ENCODE results near the gene TFAP2A. TPM values are rescaled to one million over a fixed set of nuclear protein-coding genes. Genes with fewer than 3 reads are reported as not detected.

The TFAP2A gene
- total RNA-seq, 1 experiment from 2014 or later: 0.34 TPM

DNA sequence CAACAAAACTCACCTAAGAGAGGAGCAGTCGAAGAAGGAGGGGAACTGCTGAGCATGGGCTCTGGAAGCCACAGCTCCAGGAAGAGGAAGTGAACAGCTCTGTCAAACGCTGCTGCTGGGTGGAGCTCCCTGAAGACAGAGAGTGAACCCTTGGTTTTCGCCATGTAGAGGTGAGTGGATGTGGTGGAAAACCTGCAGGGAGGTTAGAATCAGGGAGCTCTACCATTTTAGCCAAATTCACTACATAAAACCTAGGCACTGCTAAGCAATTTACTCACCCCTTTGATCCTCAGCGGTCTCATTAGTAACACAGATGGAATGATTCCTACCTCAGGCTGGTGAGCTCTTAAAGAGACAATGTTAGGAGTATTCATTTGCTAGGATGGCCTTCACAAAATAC, 19.4 kb upstream of the TFAP2A start:
- peak; percentile 76 for DNase-seq
- peak overlapping the region; percentile 89 for H2AFZ ChIP-seq (ENCODE audit: low read length)
- H3K27ac ChIP-seq (ENCODE audit: low read length): no peak overlapping the region
- H4K20me1 ChIP-seq (ENCODE audit: insufficient read depth, low read depth, low read length): no peaks in the 10 kb centered on the region
- peak overlapping the region; percentile 45; the same call in 1 of the 2 replicates for H3K4me3 ChIP-seq (ENCODE audit: low read length)
- no peaks in the 10 kb centered on the region for H3K9me2 ChIP-seq (replicated peaks; ENCODE audit: insufficient read depth, low read length)
- peaks cover 24% of the 10 kb centered on the region for H3K4me1 ChIP-seq (ENCODE audit: low read length)
- H3K4me2 ChIP-seq (ENCODE audit: low read depth, low read length, poor library complexity, severe bottlenecking): peak overlapping the region; percentile 63
- H3K36me3 ChIP-seq (ENCODE audit: insufficient read depth, low read length): no peaks in the 10 kb centered on the region
- H3K9ac ChIP-seq (ENCODE audit: low read length): peak overlapping the region; percentile 44
- H3K9me3 ChIP-seq (ENCODE audit: low read length): no peaks in the 10 kb centered on the region
- H3K79me2 ChIP-seq (ENCODE audit: low read length): no peaks in the 10 kb centered on the region
- no peaks in the 10 kb centered on the region for H3K27me3 ChIP-seq (ENCODE audit: low read length)

- Histone ChIP-seq H3K4me1 (ENCODE audit: low read length) (peaks cover 24% of the 10 kb centered on the region), H3K79me2 (ENCODE audit: low read length) (no peaks in the 10 kb centered on the region), H3K9ac (ENCODE audit: low read length) (no peak overlapping the region), H3K27ac (ENCODE audit: low read length) (no peak overlapping the region), H3K36me3 (ENCODE audit: insufficient read depth, low read length) (no peaks in the 10 kb centered on the region), H3K9me2 (replicated peaks; ENCODE audit: insufficient read depth, low read length) (no peaks in the 10 kb centered on the region), H3K4me2 (ENCODE audit: low read depth, low read length, poor library complexity, severe bottlenecking) (no peak overlapping the region), H4K20me1 (ENCODE audit: insufficient read depth, low read depth, low read length) (no peaks in the 10 kb centered on the region), H3K4me3 (ENCODE audit: low read length) (no peak overlapping the region), H2AFZ (ENCODE audit: low read length) (no peak overlapping the region), H3K9me3 (ENCODE audit: low read length) (no peaks in the 10 kb centered on the region), H3K27me3 (ENCODE audit: low read length) (no peaks in the 10 kb centered on the region)
- DNase-seq: no peak
Measured at GRCh38 chr6:10433322-10433721, 18.4 kb upstream of the TFAP2A start.

- peak overlapping the region; percentile 37; the same call in 1 of the 2 replicates for H2AFZ ChIP-seq (ENCODE audit: low read length)
- H3K9ac ChIP-seq (ENCODE audit: low read length): no peak overlapping the region
- H4K20me1 ChIP-seq (ENCODE audit: insufficient read depth, low read depth, low read length): no peaks in the 10 kb centered on the region
- H3K79me2 ChIP-seq (ENCODE audit: low read length): no peaks in the 10 kb centered on the region
- no peaks in the 10 kb centered on the region for H3K9me3 ChIP-seq (ENCODE audit: low read length)
- H3K27me3 ChIP-seq (ENCODE audit: low read length): no peaks in the 10 kb centered on the region
- H3K4me1 ChIP-seq (ENCODE audit: low read length): peaks cover 28% of the 10 kb centered on the region
- no peak overlapping the region for H3K27ac ChIP-seq (ENCODE audit: low read length)
- no peak overlapping the region for H3K4me2 ChIP-seq (ENCODE audit: low read depth, low read length, poor library complexity, severe bottlenecking)
- DNase-seq: no peak
- H3K4me3 ChIP-seq (ENCODE audit: low read length): no peak overlapping the region
- H3K36me3 ChIP-seq (ENCODE audit: insufficient read depth, low read length): no peaks in the 10 kb centered on the region
- no peaks in the 10 kb centered on the region for H3K9me2 ChIP-seq (replicated peaks; ENCODE audit: insufficient read depth, low read length)
Measured at GRCh38 chr6:10431423-10432164, 16.7 kb upstream of the TFAP2A start.

DNA sequence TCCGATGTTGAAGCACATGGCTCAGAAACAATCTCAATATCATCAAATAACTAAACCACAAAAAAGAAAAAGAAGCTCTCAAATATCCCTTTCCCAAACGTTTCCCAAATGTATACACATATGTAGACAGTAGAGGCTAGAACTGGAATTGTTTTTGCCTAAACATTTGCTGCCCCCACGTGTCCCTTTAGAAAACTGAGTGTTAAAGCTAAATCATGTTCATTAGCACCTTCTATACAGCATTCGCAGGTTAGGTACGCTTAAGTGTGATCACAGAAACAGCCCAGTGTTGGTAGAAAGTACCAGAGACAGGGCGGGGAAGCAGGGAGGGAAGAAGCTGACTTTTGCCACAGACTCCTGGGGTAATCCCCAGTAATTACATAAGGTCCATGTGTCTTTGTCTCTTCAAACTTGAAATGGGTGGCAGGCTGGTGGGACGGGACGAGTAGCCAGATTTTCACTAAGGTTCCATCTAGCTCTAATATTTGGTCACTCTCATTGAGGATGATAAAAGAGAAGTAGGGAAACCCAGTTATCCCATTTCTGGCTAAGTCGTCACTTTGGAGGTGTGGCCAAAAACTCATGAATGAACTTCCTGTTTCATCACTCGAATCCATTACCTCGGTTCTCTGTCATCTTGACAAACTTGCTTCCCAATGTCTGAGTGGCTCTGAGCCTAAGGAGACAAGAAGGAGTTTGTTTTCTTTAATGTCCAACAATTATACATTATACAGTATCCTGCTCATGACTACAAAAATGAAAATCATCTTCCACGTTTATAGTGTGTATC, 15.0 kb upstream of the TFAP2A start:
- Histone ChIP-seq H3K9ac (ENCODE audit: low read length) (peak overlapping the region; percentile 58), H3K36me3 (ENCODE audit: insufficient read depth, low read length) (no peaks in the 10 kb centered on the region), H2AFZ (ENCODE audit: low read length) (peak overlapping the region; percentile 100), H3K4me1 (ENCODE audit: low read length) (peaks cover 35% of the 10 kb centered on the region), H3K9me2 (replicated peaks; ENCODE audit: insufficient read depth, low read length) (no peaks in the 10 kb centered on the region), H4K20me1 (ENCODE audit: insufficient read depth, low read depth, low read length) (no peaks in the 10 kb centered on the region), H3K4me3 (ENCODE audit: low read length) (peak overlapping the region; percentile 61), H3K79me2 (ENCODE audit: low read length) (no peaks in the 10 kb centered on the region), H3K27me3 (ENCODE audit: low read length) (no peaks in the 10 kb centered on the region), H3K4me2 (ENCODE audit: low read depth, low read length, poor library complexity, severe bottlenecking) (peak overlapping the region; percentile 76), H3K9me3 (ENCODE audit: low read length) (no peaks in the 10 kb centered on the region), H3K27ac (ENCODE audit: low read length) (no peak overlapping the region)
- DNase-seq: peak; percentile 80

DNA sequence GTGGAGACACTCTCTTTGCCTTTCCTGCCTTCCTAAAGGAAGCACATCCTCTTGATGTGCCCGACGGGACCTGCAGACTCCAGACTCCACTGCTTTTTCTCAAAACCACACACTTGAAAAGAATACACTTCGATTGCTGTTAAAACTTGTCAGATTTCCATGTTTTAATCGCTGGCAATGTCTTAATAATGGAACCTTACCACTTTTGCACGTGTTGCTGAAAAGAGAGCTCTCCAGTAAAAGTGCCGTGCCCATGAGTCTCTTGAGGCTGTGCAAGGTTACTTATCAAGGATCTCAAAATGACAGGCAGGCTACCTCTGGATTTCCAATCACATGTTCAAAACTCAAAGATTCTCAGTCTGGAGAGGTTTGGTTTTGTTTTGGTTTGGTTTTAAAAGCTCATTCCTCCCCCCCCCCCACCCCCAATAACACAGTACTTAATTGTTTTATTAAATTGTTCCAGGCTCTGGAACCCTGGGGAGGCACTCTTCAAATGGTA, 12.0 kb upstream of the TFAP2A start:
- H3K4me1 ChIP-seq (ENCODE audit: low read length): peaks cover 40% of the 10 kb centered on the region
- peak overlapping the region; percentile 57 for H3K9ac ChIP-seq (ENCODE audit: low read length)
- H4K20me1 ChIP-seq (ENCODE audit: insufficient read depth, low read depth, low read length): no peaks in the 10 kb centered on the region
- H3K9me2 ChIP-seq (replicated peaks; ENCODE audit: insufficient read depth, low read length): no peaks in the 10 kb centered on the region
- peak overlapping the region; percentile 48 for H3K4me3 ChIP-seq (ENCODE audit: low read length)
- no peak overlapping the region for H3K27ac ChIP-seq (ENCODE audit: low read length)
- H3K27me3 ChIP-seq (ENCODE audit: low read length): no peaks in the 10 kb centered on the region
- H3K79me2 ChIP-seq (ENCODE audit: low read length): no peaks in the 10 kb centered on the region
- H3K36me3 ChIP-seq (ENCODE audit: insufficient read depth, low read length): no peaks in the 10 kb centered on the region
- H2AFZ ChIP-seq (ENCODE audit: low read length): peak overlapping the region; percentile 82
- DNase-seq: no peak
- H3K9me3 ChIP-seq (ENCODE audit: low read length): no peaks in the 10 kb centered on the region
- H3K4me2 ChIP-seq (ENCODE audit: low read depth, low read length, poor library complexity, severe bottlenecking): peak overlapping the region; percentile 59

DNA sequence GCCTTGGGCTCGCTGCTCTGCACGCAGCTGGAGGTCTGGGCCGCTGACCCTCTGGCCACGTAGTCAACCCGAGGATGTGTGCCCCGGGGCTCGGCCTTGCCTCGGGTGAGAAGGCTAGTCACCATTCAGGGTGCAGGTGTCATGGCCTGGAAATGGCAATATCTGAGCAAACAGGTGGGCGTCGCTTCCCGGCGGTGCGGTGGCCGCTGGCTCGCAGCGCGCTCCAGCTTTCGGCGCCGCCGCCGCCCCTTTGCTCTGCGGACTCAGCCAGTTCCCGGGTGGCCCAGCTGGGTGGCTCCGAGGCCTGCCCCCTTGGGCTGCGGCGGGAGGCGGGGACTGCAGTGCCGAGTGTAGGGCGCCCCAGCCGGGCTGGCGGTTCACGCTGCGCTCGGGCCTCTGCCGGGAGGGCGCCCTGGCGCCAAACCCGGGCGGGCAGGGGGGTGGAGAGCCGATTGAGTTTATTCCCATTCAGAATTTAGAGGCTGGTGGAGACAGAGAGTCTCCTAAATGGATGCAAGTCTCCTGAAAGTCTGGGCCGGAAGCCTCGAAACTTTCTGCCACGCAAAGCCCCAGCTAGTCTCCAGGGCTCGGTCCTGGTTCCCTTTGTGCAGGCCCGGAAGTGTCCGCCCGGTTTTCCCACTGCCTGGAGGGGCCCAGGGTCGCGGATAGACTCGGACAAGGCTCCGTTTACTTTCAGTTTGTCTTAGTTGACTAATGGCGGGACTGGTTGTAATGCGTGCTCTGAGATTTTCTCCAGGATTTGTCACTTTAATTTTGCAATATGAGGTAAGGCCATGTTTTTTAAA, 11.3 kb upstream of the TFAP2A start:
- peak overlapping the region; percentile 57 for H3K9ac ChIP-seq (ENCODE audit: low read length)
- peaks cover 40% of the 10 kb centered on the region for H3K4me1 ChIP-seq (ENCODE audit: low read length)
- H3K9me2 ChIP-seq (replicated peaks; ENCODE audit: insufficient read depth, low read length): no peaks in the 10 kb centered on the region
- no peaks in the 10 kb centered on the region for H3K36me3 ChIP-seq (ENCODE audit: insufficient read depth, low read length)
- peak; percentile 71 for DNase-seq
- no peaks in the 10 kb centered on the region for H3K79me2 ChIP-seq (ENCODE audit: low read length)
- H3K4me2 ChIP-seq (ENCODE audit: low read depth, low read length, poor library complexity, severe bottlenecking): peak overlapping the region; percentile 59
- peak overlapping the region; percentile 48 for H3K4me3 ChIP-seq (ENCODE audit: low read length)
- peak overlapping the region; percentile 82 for H2AFZ ChIP-seq (ENCODE audit: low read length)
- no peaks in the 10 kb centered on the region for H3K9me3 ChIP-seq (ENCODE audit: low read length)
- no peaks in the 10 kb centered on the region for H4K20me1 ChIP-seq (ENCODE audit: insufficient read depth, low read depth, low read length)
- H3K27ac ChIP-seq (ENCODE audit: low read length): no peak overlapping the region
- H3K27me3 ChIP-seq (ENCODE audit: low read length): no peaks in the 10 kb centered on the region

GRCh38 chr6:10425176-10425974, 10.5 kb upstream of the TFAP2A start:
- H3K36me3 ChIP-seq (ENCODE audit: insufficient read depth, low read length): no peaks in the 10 kb centered on the region
- H3K4me3 ChIP-seq (ENCODE audit: low read length): peak overlapping the region; percentile 48; the same call in 1 of the 2 replicates
- H3K27me3 ChIP-seq (ENCODE audit: low read length): no peaks in the 10 kb centered on the region
- peak overlapping the region; percentile 59 for H3K4me2 ChIP-seq (ENCODE audit: low read depth, low read length, poor library complexity, severe bottlenecking)
- no peaks in the 10 kb centered on the region for H3K9me3 ChIP-seq (ENCODE audit: low read length)
- H3K27ac ChIP-seq (ENCODE audit: low read length): no peak overlapping the region
- H3K4me1 ChIP-seq (ENCODE audit: low read length): peaks cover 36% of the 10 kb centered on the region
- peak overlapping the region; percentile 82; the same call in 1 of the 2 replicates for H2AFZ ChIP-seq (ENCODE audit: low read length)
- peak overlapping the region; percentile 57 for H3K9ac ChIP-seq (ENCODE audit: low read length)
- H3K9me2 ChIP-seq (replicated peaks; ENCODE audit: insufficient read depth, low read length): no peaks in the 10 kb centered on the region
- no peaks in the 10 kb centered on the region for H3K79me2 ChIP-seq (ENCODE audit: low read length)
- no peak for DNase-seq
- no peaks in the 10 kb centered on the region for H4K20me1 ChIP-seq (ENCODE audit: insufficient read depth, low read depth, low read length)
